GM21526 (cell line): ENCODE results near the gene GPR141.
"Not testable (repeated sequence)": the region's sequence is repeated elsewhere in the genome, so short reads cannot be mapped to it uniquely, and the experiment has no call there.

ENCODE experiments used
- ATAC-seq: cut with Tn5 transposase; IDR thresholded peaks from one replicate; pipeline ENCODE4 v1.9.1; 2021; ENCODE audit warnings: moderate library complexity; ENCODE audit not compliant: unreplicated experiment, low FRiP score

The GPR141 gene

DNA sequence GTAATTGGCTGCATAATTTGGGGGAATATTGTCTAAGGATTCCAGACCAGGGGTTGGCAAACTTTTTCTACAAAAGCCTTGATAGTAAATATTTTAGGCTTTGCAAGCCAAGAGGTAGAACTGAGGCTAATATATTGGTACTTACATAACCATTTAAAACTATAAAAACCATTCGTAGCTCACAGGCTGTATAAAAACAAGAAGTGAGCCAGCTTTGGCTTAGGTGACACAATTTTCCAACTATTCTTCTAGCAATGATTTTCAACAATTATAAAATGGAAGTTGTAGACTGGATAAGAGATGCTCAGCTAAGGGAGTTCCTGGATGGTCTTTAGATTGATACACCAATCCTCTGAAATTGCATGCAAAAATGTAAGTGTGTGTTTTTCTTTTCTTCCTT is 1.4 kb downstream of the GPR141 start:
- no peak for ATAC-seq

DNA sequence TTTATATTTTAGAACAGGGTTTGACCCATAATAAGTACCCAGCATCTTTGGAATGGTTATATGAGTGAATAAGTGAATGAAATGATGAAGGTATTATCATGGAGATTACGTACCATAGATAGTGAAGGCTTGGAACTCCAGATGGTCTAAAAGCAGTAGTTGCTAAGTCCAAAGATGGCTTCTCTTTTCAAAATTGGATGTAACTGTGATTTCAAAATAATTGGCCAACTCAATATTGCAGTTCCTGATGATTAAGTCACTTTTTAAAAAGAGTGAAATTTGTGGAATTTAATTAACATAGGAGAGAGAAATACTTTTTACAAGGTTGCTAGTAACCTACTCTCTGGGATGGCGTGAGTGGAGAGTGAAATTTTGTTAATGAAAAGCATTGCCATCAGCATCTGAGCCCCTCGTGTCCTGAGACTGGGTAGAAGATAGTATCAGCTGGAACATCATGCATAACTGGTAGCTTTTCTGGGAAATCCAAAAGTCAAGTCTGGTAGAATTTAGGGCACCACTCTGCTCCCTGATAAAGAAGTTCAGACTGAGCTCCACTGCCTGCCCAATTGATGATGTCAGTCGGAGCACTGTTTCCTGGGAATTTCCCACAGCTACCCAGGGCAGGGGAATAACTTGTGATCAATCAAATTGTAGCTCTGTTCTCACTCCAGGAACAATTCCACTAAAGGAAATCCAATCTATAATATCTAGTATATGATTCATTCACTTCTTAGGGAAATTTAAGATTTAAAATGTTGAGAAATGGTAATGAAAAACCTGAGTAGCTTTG is 3.2 kb downstream of the GPR141 start:
- no peak for ATAC-seq

DNA sequence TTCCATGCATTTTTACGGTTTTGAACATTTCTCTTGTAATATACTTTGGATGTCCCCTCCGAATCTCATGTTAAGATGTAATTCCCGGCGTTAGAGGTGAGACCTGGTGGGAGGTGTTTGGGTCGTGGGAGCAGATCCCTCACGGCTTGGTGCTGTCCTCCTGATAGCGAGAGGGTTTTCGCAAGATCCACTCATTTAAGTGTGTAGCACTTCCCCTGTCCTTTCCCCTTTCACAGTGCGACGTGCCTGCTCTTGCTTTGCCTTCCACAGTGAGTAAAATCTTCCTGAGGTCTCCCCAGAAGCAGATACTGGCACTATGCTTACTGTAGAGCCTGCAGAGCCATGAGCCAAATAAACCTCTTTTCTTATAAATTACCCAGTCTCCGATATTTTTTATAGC is 6.6 kb downstream of the GPR141 start:
- no peak for ATAC-seq

DNA sequence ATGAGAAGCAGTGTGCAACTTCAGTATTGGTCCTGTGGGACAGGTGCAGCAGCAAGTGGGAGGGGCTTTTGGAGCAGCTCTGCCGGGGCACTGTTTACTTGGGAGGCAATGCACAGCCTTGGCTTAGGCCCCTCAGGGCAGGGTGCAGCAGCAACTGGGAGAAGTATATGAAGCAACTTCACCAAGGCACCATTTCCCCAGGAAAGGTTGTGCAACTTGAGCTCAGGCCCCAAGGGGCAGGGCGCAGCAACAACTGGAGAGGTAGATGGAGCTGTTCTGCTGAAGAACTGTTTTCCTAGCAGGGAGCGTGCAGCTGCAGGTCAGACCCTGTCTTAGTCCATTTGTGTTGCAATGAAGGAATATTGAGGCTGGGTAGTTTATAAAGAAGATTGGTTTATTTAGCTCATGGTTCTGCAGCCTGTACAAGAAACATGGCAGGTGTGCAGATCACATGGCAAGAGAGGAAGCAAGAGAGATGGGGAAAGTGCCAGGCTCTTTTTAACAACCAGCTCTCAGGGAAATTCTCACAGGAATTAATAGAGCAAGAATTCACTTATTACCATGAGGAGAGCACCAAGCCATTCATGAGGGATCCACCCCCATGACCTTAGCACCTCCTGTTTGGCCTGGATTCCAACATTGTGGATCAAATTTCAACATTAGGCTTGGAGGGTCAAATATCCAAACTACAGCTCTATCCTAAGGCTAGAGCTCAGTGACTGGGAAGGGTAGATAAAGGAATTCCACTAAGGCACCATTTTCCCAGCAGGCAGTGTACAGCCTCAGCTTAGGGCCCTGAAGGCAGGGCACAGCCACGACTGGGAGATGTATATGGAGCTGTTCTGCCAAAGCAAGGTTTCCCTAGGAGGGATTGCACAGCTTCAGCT is 10.9 kb downstream of the GPR141 start:
- ATAC-seq: no peak

DNA sequence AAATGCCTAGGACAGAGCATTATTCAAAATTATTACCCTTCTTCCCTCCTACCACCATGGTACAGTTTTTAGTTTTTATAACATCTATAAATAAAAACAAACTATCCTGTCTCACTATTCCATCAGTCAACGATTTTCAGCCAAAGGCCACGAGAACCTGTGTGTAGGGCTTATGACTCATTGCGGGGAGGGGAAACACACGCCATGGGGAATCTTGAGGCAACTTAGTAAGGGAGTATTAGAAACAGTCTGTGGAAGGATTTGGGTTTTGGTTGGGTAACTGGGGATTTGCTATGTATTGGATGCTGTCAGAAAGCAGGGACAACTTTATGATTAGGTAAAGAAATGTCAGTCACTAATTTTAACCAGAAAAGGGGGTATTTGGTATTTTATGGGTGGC is 14.7 kb downstream of the GPR141 start:
- ATAC-seq: no peak

DNA sequence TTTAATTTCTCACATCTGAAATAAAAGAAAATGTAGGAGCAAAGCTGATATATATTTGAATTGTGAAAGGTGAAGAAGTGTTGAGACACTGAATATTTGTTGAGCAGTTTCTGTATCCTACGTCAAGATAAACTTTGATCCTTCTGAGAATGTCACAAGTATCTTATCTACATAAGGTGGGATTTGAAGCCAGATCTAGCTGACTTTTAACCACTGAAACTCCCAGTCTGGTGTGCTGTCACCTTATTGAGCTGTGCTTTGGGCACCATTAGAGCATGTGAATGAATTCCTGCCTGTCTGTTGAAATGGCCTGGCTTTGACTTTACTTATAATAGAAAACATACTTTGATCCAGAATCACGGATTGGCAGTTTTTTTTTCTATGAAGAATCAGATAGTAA is 15.2 kb downstream of the GPR141 start:
- no peak for ATAC-seq

DNA sequence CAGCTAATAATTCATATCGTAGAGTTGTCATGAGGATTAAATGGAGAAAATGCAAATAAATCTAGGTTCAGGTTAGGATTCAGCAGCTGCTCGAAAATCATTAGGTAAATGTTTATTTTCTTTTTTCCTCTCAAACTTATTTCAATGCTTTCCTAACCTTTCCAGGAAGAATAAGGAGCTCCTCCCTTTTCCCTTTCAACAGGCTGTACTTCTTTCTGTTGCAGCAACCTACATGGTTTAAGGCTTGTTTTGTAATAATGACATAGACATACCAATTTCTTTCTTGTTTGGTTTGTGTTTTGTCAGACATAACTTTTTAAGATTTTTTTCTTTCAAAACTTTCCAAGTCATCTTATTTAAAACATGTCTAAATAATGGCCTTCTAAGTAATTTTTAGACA is 18.2 kb downstream of the GPR141 start:
- no peak for ATAC-seq

DNA sequence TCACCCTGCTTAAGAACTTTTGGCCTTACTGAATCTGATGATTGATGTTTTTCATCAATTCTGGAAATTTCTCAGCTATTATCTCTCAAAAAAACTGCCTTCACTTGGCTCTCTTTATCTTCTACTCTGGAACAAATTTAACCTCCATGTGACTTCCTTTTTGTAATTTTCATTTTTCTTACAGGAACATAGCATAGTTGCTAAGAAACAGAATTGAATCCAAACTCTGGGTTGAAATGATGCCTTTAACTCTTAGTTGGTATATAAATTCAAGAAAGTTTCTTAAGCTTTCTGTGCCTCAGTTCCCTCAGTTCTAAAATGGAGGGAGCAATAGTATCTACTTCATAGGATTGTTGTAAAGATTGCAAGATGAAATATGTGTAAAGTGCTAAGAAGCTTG is 19.8 kb downstream of the GPR141 start:
- no peak for ATAC-seq

DNA sequence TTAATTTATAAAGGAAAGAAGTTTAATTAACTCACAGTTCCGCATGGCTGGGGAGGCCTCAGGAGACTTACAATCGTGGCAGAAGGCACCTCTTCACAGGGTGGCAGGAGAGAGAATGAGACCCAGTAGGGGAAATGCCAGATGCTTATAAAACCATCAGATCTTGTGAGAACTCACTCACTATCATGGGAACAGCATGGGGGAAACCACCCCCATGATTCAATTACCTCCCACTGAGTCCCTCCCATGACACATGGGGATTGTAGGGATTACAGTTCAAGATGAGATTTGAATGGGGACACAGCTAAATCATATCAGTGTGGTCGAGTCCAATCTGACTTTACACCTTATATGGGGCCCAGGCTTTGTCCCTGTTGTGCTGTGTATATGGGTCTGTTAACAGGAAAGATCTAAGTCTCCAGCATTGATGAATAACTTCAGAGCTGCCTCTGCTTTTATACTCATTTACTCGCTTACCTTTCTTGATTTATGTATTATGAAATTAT is 20.8 kb downstream of the GPR141 start:
- ATAC-seq: not testable (repeated sequence)

DNA sequence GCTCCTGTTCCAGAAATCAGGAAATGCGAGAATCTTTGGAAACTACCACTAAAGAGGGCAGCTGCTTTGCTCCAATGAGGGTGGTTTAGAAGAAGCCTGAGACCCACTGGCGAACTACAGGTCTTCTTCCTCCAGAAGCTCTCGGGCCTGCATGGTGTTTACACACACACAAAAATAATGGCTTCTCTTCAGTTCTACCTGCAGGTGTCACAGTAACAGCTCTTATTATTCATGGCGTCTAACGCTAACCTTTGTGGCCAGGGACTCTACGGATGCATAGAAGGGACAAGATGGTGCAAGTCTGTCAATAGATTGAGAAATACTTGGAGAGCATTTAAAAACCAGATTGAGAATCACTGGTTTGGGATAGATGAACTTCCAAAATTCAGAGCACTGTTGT is 22.4 kb downstream of the GPR141 start:
- ATAC-seq: no peak

DNA sequence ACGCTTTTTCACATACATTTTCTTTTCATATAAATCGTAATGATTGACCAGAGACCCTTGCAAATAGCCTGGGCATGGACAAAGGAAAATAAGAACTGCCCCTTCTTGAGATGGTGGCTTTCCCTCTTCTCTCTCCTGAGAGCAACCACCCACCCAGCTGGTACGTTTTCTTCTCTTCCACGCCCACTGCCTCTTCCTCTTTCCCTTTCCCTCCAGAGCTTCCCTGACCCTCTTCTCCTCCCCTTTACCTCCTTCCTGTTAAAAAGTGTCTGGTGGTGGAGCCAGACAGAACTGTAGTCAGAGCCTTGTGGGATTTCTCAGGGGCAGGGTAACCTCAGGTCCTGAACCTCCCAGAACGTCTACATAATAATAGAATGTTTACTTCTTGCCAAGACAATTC is 23.2 kb downstream of the GPR141 start:
- no peak for ATAC-seq

DNA sequence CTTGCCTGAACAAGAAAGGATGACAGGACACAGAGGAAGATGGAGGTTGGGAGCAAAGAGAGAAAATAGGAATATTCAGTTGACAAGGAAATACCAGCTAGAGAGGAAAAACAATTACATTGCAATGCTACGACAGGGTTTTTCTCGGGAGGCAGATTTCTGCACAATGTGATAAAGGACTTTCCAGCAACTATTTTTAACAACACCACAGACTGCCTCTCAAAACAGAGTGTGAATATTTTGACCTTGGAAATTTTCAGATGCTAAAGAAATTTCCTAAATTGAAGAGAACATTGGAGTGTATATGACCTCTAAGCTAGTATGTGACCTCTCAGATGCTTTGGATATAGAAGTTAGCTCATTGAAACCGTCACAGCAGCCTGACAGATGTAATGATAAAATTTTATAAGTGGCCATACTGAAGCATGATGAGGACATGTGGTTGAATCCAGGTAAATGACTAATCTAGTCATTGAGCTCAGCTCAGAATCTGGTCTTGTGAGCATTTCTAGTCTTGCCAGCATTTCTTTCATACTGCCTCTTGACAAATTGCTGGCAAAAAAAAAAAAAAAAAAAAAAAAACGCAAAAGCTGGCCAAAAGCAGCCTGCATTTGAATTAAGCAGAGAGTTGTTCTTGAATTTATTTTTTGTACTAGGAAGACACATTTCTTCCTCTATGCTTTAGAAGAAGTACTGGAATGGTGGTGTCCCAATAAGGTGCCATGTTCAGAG is 24.4 kb downstream of the GPR141 start:
- no peak for ATAC-seq

DNA sequence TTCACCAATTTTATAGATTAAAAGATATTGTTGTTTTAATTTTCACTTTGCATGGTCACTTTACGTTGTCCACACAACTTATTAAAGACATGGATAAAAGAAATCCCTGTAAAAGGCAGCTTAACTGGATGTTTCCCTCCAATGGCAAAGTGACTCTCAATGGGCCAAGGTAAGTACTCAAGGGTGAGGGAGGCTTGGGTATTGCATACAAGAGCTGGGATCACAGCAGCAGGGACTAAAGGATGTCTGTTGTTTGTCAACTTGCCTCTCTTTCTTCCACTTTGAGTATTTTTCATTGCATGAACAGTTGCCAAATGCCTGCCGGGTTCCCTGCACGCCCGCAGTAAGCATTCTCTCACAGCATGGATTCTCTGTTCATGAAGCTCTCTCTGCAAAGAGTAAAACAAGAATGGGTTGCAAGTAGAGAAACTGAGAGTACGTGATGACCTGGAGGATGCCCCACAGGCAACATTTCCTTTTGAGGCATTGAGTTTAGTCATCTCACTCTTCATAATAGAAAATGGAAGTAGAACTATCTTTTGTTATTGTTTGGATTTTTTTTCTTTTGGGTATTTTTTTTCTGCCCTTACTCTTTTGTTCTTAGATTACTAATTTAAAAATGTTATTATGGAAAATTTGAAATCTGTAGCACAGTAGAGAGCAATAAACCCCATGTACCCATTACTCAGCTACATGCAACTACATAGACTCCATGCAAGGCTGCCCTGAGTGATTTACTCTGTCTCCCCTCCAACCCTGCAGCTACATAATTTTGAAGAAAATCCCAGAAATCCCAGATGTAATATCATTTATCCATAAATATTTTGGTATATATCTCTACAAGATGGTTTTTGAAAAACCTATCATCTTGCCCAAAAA is 26.3 kb downstream of the GPR141 start:
- ATAC-seq: peak; percentile 97

DNA sequence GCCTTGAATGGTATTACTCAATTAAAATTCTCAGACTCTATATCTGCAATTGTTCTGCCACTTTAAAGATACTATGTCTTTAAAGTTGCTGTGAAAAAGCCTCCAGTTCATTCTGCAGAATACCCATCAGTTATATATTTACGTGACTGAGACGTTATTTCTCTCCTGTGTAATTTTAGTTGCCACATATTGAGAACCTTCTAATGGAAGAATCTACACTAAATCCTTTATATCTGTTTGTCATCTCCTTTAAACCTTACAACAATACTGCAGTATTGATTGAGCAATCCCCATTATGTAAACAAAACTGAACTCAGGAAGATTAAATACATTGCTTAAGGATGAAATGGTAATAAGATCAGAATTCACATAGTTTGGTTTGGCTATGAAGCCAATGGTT is 30.0 kb downstream of the GPR141 start:
- ATAC-seq: no peak

DNA sequence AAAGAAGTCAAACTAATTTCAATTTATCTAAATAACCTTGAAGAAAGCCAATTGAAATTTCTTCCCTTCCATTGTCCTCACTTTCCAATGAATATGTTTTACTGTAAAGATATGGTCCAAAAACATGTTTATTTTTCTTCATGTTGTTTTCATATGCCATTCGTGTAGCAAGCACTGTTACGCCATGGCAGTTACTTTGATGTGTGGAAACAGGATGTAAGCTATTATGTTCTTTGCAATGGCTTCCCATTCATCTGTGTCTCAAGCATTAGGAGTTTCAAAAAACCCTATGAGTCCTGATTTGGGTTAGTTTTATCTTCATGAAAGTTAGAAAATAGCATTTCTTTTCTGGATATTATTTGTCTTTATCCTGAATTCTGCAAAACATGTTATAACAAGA is 31.0 kb downstream of the GPR141 start:
- no peak for ATAC-seq

DNA sequence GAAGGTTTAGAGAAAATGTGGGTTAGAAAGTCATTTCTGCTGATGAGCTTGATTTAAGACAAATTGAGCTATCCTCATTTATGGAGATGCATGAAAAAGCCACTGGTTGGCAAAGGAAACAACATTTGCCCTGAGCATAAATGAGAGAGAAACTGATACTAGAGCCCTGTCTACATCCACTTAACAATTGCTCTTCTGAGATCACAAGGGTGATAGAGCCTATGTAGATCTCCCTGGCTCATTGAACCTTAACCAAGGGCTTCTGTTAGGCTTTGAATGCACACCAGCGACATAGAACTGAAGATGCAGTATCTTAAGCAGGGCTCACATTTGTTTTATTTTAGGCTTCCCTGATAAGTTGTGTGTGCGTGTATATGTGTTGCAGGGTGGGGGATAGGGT is 35.0 kb downstream of the GPR141 start:
- ATAC-seq: no peak

DNA sequence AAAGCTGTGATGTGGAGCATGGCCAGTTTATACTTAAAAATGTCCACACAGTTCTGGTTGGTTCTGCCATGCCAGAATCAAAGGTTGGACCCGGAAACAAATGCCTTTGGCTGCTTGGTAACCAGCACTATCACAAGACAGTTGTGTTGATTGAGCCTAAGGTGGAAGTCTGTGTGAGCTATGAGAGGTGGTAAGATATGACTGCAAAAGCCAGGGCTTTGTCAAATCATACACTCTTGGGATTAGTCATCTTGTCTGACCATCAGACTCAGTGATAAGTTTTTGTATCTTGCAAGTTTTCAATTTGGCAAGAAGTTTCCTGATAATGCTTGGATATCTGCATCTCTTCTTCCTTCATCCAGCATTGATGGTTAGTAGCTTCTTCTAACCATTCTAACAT is 35.5 kb downstream of the GPR141 start:
- ATAC-seq: no peak

DNA sequence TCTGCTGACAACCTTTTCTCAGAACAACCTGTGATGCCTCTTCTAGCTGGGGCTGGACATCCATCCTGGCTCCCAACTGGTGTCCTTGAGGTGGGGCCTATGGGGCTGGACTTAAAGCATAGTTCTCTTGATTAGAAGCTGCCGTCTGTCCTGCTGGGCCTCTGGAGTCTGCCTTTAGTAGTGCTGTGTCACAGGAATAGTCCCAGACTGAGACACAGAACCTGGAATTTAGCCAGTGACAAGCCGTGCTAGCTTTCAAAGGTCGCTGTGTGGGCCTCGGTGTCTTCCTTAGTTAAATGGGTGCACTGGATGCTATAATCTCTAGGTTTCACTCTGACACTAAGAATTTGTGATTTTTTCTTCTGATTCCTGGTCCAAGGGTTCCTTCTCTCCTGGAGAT is 41.2 kb downstream of the GPR141 start:
- ATAC-seq: no peak

DNA sequence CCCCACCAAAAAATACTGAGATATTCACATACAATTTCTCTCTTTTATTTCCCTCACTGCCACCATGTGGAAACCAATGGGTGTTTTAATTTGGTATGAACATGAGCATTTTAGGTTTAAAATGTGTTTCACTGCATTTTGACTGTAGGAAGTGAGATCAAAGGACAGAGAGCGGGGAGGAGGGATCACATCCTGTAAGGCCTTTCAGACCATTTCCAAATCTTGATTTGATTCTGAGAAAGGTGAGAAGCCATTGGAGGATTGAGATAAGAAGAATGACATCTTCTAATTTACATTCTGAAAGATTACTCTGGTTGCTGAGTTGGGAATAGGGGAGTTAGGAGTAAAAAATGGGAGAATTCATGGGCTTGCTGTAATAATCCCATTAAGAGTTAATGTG is 42.5 kb downstream of the GPR141 start:
- ATAC-seq: no peak

DNA sequence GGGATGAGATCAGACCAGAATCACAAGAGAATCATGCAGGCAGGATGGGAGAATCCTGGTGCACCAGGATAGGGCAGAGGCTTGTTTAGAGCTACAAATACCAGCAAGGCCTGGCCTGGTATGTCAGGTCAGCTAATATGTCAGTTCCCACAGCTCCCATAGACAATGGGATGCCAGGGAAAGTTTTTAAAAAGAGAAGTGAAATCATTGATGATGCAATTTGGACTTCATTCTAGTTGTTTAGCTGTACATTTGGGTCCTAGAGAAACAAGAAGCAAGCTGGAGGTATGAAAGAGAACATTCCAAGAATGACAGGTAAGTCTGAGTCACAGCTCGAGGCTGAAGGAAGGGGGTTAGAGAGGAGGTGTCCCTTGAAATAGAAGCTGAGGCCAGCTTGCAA is 45.2 kb downstream of the GPR141 start:
- ATAC-seq: no peak
